ENCODE measurements around the gene TRAPPC12. TPM values are rescaled to one million over a fixed set of nuclear protein-coding genes. Genes with fewer than 3 reads are reported as not detected.

Gene TRAPPC12
- total RNA-seq, 4 donors from 2014 or later, result 28.4 to 64.7 (median 55.9) TPM

GRCh38 chr2:3470166-3470651, 90.7 kb downstream of the TRAPPC12 start:
- H3K36me3 ChIP-seq, result peaks cover 11 to 100% (median 13%) of the 10 kb centered on the region in 3 donors
- no peak for DNase-seq
- H3K27ac ChIP-seq, result peak overlapping the region in 2 of 4 donors; percentile 59 to 61
- intact Hi-C loops (cut with DNase I), result no loop called here
- no peak for TF ChIP-seq CTCF (IDR thresholded peaks at IDR 0.05)
- TF ChIP-seq POLR2A (IDR thresholded peaks at IDR 0.05), result no peak
- no peak overlapping the region for H3K4me3 ChIP-seq
- H3K9me3 ChIP-seq, result no peaks in the 10 kb centered on the region
- 85 to 87% methylated on average over 11 to 16 of the region's 17 CpGs for WGBS, 2 donors
- no peaks in the 10 kb centered on the region for H3K27me3 ChIP-seq
- no peaks in the 10 kb centered on the region for H3K4me1 ChIP-seq

GRCh38 chr2:3470856-3471737, 91.6 kb downstream of the TRAPPC12 start:
- TF ChIP-seq CTCF (IDR thresholded peaks at IDR 0.05) (no peak), POLR2A (IDR thresholded peaks at IDR 0.05) (no peak)
- 80 to 85% methylated on average over 14 to 17 of the region's 17 CpGs for WGBS, 2 donors
- intact Hi-C loops (cut with DNase I), result no loop called here
- no peaks in the 10 kb centered on the region for H3K9me3 ChIP-seq
- H3K27ac ChIP-seq, result peak overlapping the region in 2 of 4 donors; percentile 59 to 61
- no peaks in the 10 kb centered on the region for H3K4me1 ChIP-seq
- peaks cover 7 to 100% (median 11%) of the 10 kb centered on the region in 3 donors for H3K36me3 ChIP-seq
- H3K27me3 ChIP-seq, result no peaks in the 10 kb centered on the region
- H3K4me3 ChIP-seq, result no peak overlapping the region
- DNase-seq, result no peak

GRCh38 chr2:3472296-3472695, 92.8 kb downstream of the TRAPPC12 start:
- peaks cover 4 to 98% (median 7%) of the 10 kb centered on the region in 3 donors for H3K36me3 ChIP-seq

GRCh38 chr2:3472966-3473365, 93.5 kb downstream of the TRAPPC12 start:
- H3K9me3 ChIP-seq, result no peaks in the 10 kb centered on the region
- H3K4me1 ChIP-seq, result no peaks in the 10 kb centered on the region
- peaks cover 0 to 97% (median 7%) of the 10 kb centered on the region in 3 donors for H3K36me3 ChIP-seq
- no peak for TF ChIP-seq POLR2A (IDR thresholded peaks at IDR 0.05)
- no peak for TF ChIP-seq CTCF (IDR thresholded peaks at IDR 0.05)
- no peak overlapping the region for H3K4me3 ChIP-seq
- no peaks in the 10 kb centered on the region for H3K27me3 ChIP-seq
- WGBS, 2 donors, result 73 to 79% methylated on average over 10 of the region's 10 CpGs
- H3K27ac ChIP-seq, result no peak overlapping the region
- DNase-seq, result no peak
- intact Hi-C loops (cut with DNase I), result no loop called here

More at GRCh38 chr2:3472296-3472695, 92.8 kb downstream of the TRAPPC12 start:
- TF ChIP-seq CTCF (IDR thresholded peaks at IDR 0.05), result no peak
- TF ChIP-seq POLR2A (IDR thresholded peaks at IDR 0.05), result no peak
- H3K4me1 ChIP-seq, result no peaks in the 10 kb centered on the region
- DNase-seq, result no peak
- no peaks in the 10 kb centered on the region for H3K9me3 ChIP-seq
- H3K27ac ChIP-seq, result no peak overlapping the region
- H3K27me3 ChIP-seq, result no peaks in the 10 kb centered on the region
- WGBS, 2 donors, result 88 to 94% methylated on average over 4 to 10 of the region's 10 CpGs
- no peak overlapping the region for H3K4me3 ChIP-seq
- intact Hi-C loops (cut with DNase I), result no loop called here

- Histone ChIP-seq H3K9me3 (no peaks in the 10 kb centered on the region), H3K27ac (no peak overlapping the region), H3K36me3 (peaks cover 13 to 91% (median 18%) of the 10 kb centered on the region in 3 donors), H3K27me3 (no peaks in the 10 kb centered on the region), H3K4me3 (no peak overlapping the region), H3K4me1 (peaks cover 0 to 3% (median 0%) of the 10 kb centered on the region in 3 donors)
- no peak for DNase-seq
- TF ChIP-seq CTCF (IDR thresholded peaks at IDR 0.05), result no peak
- TF ChIP-seq POLR2A (IDR thresholded peaks at IDR 0.05), result no peak
- intact Hi-C loops (cut with DNase I), result no loop called here
- WGBS, 2 donors, result 81 to 91% methylated on average over 16 to 28 of the region's 28 CpGs
Observed at GRCh38 chr2:3475771-3476170, 96.3 kb downstream of the TRAPPC12 start.

Data from esophagus squamous epithelium (tissue), 5 donors.